Ishikawa (cell line): ENCODE results near the gene ALDH1B1.

Experiments used
- CEBPB ChIP-seq: IDR thresholded peaks from 2 replicates; pipeline ENCODE4 v1.6.1; 2012
- CREB1 ChIP-seq: IDR thresholded peaks from 2 replicates; pipeline ENCODE4 v1.6.1; 2012; ENCODE audit warnings: low read depth
- EGR1 ChIP-seq: IDR thresholded peaks from 2 replicates; pipeline ENCODE4 v1.6.1; 2012
- EP300 ChIP-seq: IDR thresholded peaks from 2 replicates; pipeline ENCODE4 v1.6.1; 2012; ENCODE audit warnings: borderline replicate concordance
- FOXM1 ChIP-seq: IDR thresholded peaks from 2 replicates; pipeline ENCODE4 v1.6.1; 2012; ENCODE audit warnings: low read depth, borderline replicate concordance
- MAX ChIP-seq: IDR thresholded peaks from 2 replicates; pipeline ENCODE4 v1.6.1; 2012
- NFIC ChIP-seq: IDR thresholded peaks from 2 replicates; pipeline ENCODE4 v1.6.1; 2012
- RAD21 ChIP-seq: IDR thresholded peaks from 2 replicates; pipeline ENCODE4 v1.6.1; 2012; ENCODE audit warnings: low read depth
- REST ChIP-seq: IDR thresholded peaks from 2 replicates; pipeline ENCODE4 v1.6.1; 2012; ENCODE audit warnings: low read depth, mild to moderate bottlenecking
- TAF1 ChIP-seq: IDR thresholded peaks from 2 replicates; pipeline ENCODE4 v1.6.1; 2012; ENCODE audit warnings: low read depth, mild to moderate bottlenecking
- TCF12 ChIP-seq: IDR thresholded peaks from 2 replicates; pipeline ENCODE4 v1.6.1; 2012; ENCODE audit warnings: low read depth
- TEAD4 ChIP-seq: IDR thresholded peaks from 2 replicates; pipeline ENCODE4 v1.6.1; 2012
- USF1 ChIP-seq: IDR thresholded peaks from 2 replicates; pipeline ENCODE4 v1.6.1; 2012
- YY1 ChIP-seq: IDR thresholded peaks from 2 replicates; pipeline ENCODE4 v1.6.1; 2012; ENCODE audit warnings: low read depth
- ZBTB7A ChIP-seq: IDR thresholded peaks from 2 replicates; pipeline ENCODE4 v1.6.1; 2012; ENCODE audit warnings: low read depth

Gene ALDH1B1

GRCh38 chr9:38368731-38369130 is 23.8 kb upstream of the ALDH1B1 start:
- TF ChIP-seq RAD21: no peak
- TF ChIP-seq MAX: no peak
- TF ChIP-seq TEAD4: no peak
- TF ChIP-seq REST: no peak
- TF ChIP-seq TCF12: no peak
- no peak for TF ChIP-seq USF1
- TF ChIP-seq EGR1: no peak
- no peak for TF ChIP-seq CEBPB
- no peak for TF ChIP-seq TAF1
- no peak for TF ChIP-seq EP300
- no peak for TF ChIP-seq CREB1
- no peak for TF ChIP-seq YY1
- no peak for TF ChIP-seq ZBTB7A
- no peak for TF ChIP-seq FOXM1
- TF ChIP-seq NFIC: no peak

- TF ChIP-seq NFIC (no peak), TAF1 (no peak), CEBPB (no peak), USF1 (no peak), EP300 (no peak), TEAD4 (no peak), RAD21 (no peak), TCF12 (no peak), EGR1 (no peak), MAX (no peak)
Observed at GRCh38 chr9:38370176-38370575, 22.3 kb upstream of the ALDH1B1 start.

GRCh38 chr9:38371495-38371894 is 21.0 kb upstream of the ALDH1B1 start:
- TF ChIP-seq RAD21 (peak; percentile 61), EGR1 (no peak), USF1 (peak; percentile 70), TEAD4 (no peak)

GRCh38 chr9:38372762-38373619 is 19.5 kb upstream of the ALDH1B1 start:
- TF ChIP-seq YY1 (no peak), USF1 (no peak), REST (no peak), CEBPB (no peak), FOXM1 (no peak), EP300 (no peak)

GRCh38 chr9:38373679-38374078 is 18.8 kb upstream of the ALDH1B1 start:
- TF ChIP-seq CEBPB: no peak
- TF ChIP-seq TAF1: no peak
- TF ChIP-seq REST: no peak
- no peak for TF ChIP-seq MAX
- TF ChIP-seq TCF12: no peak
- TF ChIP-seq EGR1: no peak
- TF ChIP-seq USF1: no peak
- no peak for TF ChIP-seq ZBTB7A
- TF ChIP-seq YY1: no peak
- TF ChIP-seq NFIC: no peak
- no peak for TF ChIP-seq EP300
